Progenitor cell of endocrine pancreas (in vitro differentiated cells): ENCODE results near the gene FLCN. TPM values are rescaled to one million over a fixed set of nuclear protein-coding genes. Genes with fewer than 3 reads are reported as not detected.
"Not testable (repeated sequence)": the region's sequence is repeated elsewhere in the genome, so short reads cannot be mapped to it uniquely, and the experiment has no call there.

Experiments
- DNase-seq: peaks from one replicate; pipeline ENCODE4 v3.0.0; 2021; ENCODE audit warnings: low spot score; ENCODE audit not compliant: unreplicated experiment
- H3K27ac Mint-ChIP-seq: 2 replicates; pipeline ENCODE4 v1.8.0; 2021; ENCODE audit warnings: mild to moderate bottlenecking, moderate library complexity, mixed read lengths
- H3K27me3 Mint-ChIP-seq: 2 replicates; pipeline ENCODE4 v1.8.0; 2021; ENCODE audit warnings: mixed read lengths
- H3K36me3 Mint-ChIP-seq: 2 replicates; pipeline ENCODE4 v1.8.0; 2022; ENCODE audit warnings: mixed read lengths; ENCODE audit not compliant: insufficient read depth
- H3K4me1 Mint-ChIP-seq: 2 replicates; pipeline ENCODE4 v1.8.0; 2021; ENCODE audit warnings: low read depth, mixed read lengths
- H3K4me3 Mint-ChIP-seq: 2 replicates; pipeline ENCODE4 v1.8.0; 2021; ENCODE audit warnings: low read depth, mild to moderate bottlenecking, moderate library complexity, mixed read lengths
- H3K9me3 Mint-ChIP-seq: 2 replicates; pipeline ENCODE4 v1.8.0; 2021; ENCODE audit warnings: low read depth, mixed read lengths
- long read RNA-seq: library from polyadenylated mRNA; unstranded; transcript quantifications from one replicate; pipeline ENCODE4 v2.0.0, GENCODE V29; 2020
- total RNA-seq: library from RNA; stranded (reverse); gene quantifications from 2 replicates; pipeline ENCODE4 v1.2.1, GENCODE V29; 2021
- TF ChIP-seq, protein P1 (sequence below): fragments of 200-600 bp; sonication (generic); IDR thresholded peaks from one replicate; pipeline ENCODE4 v1.5.0; 2021; ENCODE audit warnings: antibody characterized with exemption, mild to moderate bottlenecking; ENCODE audit not compliant: unreplicated experiment

Gene FLCN
- total RNA-seq = 58.4 and 58.7 TPM in 2 replicates
- long read RNA-seq, transcript FLCN-201 (14 exons, 3,638 nt) = major isoform, 7 of 15 reads
- long read RNA-seq, partial matches to known transcripts = 1 of 15 reads
- long read RNA-seq, other reads (novel, unspliced or antisense) = 3 of 15 reads

DNA sequence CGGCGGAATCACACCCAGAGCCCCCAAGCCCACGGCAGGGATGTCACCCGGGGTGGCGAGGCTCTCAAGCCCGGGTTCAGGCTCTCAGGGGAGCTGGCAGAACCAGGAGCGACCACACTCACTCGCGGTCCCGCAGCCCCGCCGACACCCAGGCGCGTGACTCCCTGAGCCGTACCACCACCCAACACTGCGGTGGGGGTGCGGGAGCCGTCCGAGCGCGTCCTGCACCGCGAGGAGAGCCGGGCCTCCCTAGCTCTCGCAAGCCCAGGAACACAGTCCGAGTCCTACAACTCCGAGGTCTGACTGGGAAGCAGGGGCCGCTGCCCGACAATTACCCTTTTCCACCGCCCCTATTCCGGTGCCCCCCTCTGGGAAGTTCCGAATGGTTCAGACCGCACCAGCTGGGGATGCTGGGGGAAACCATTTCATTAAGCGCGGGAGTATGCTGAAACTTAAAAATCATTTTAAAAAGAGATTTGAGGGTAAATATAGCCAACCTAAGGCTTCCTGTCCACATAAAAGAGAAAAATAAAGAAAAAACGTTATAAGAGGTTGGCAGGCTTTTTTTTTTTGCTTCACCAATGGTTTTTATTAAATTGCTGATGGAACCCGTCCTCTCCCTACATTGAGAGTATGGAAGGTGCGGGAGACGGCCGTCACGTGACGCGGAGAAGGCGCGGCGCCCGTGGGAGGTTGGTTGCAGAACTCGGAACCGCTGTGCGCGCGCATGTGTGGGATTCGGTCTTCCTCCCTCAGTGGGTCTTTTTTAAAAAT is at the start of gene FLCN:
FLCN (minus strand) TSS at position 143 of the 774 bp plus-strand sequence. CDS start 9,031 bp downstream, outside the sequence.
- TF ChIP-seq, protein P1, sequence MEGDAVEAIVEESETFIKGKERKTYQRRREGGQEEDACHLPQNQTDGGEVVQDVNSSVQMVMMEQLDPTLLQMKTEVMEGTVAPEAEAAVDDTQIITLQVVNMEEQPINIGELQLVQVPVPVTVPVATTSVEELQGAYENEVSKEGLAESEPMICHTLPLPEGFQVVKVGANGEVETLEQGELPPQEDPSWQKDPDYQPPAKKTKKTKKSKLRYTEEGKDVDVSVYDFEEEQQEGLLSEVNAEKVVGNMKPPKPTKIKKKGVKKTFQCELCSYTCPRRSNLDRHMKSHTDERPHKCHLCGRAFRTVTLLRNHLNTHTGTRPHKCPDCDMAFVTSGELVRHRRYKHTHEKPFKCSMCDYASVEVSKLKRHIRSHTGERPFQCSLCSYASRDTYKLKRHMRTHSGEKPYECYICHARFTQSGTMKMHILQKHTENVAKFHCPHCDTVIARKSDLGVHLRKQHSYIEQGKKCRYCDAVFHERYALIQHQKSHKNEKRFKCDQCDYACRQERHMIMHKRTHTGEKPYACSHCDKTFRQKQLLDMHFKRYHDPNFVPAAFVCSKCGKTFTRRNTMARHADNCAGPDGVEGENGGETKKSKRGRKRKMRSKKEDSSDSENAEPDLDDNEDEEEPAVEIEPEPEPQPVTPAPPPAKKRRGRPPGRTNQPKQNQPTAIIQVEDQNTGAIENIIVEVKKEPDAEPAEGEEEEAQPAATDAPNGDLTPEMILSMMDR = no peak
- Mint-ChIP-seq H3K27me3 (no peaks in the 10 kb centered on the region), H3K27ac (peak within 1 kb of the TSS; percentile 100), H3K4me3 (peak within 1 kb of the TSS; percentile 96), H3K36me3 (peaks cover 3% of the 10 kb centered on the region), H3K4me1 (peaks cover 18% of the 10 kb centered on the region), H3K9me3 (no peaks in the 10 kb centered on the region)
- peak; percentile 59 for DNase-seq

DNA sequence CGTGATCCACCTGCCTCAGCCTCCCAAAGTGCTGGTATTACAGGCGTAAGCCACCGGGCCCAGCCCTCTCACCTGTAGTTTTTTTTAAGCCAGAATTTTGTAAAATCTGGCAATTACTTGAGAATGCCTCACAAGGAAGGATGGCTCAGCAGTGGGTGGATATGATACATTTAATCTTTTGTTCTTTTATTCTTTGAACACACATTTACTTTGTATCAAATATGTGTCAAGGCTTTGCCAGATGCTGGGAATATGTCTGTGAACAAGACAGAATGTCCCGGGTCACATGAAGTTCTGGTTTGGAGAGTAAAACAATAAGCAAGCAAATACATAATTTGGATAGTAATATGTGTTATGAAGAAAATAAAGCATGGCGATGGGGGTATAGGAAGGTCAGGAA is 49.0 kb upstream of the FLCN start:
- Mint-ChIP-seq H3K4me3 (no peak overlapping the region), H3K27me3 (peaks cover 3% of the 10 kb centered on the region), H3K9me3 (no peaks in the 10 kb centered on the region), H3K27ac (no peak overlapping the region), H3K36me3 (no peaks in the 10 kb centered on the region), H3K4me1 (peaks cover 7% of the 10 kb centered on the region)
- no peak for DNase-seq
- TF ChIP-seq, protein P1 = no peak

GRCh38 chr17:17280613-17281549 is 43.9 kb upstream of the FLCN start, which contains the start of gene COPS3:
Gene COPS3 (minus strand): TSS chr17:17281246. CDS start chr17:17281186, 60 bp downstream.
- no peaks in the 10 kb centered on the region for H3K9me3 Mint-ChIP-seq
- H3K36me3 Mint-ChIP-seq = no peaks in the 10 kb centered on the region
- TF ChIP-seq, protein P1 = no peak
- H3K27ac Mint-ChIP-seq = peak within 1 kb of the TSS; percentile 95
- peak within 1 kb of the TSS; percentile 81 for H3K4me3 Mint-ChIP-seq
- peaks cover 20% of the 10 kb centered on the region for H3K4me1 Mint-ChIP-seq
- H3K27me3 Mint-ChIP-seq = peaks cover 3% of the 10 kb centered on the region
- DNase-seq = peak; percentile 86

- TF ChIP-seq, protein P1 = no peak
- DNase-seq = no peak
- Mint-ChIP-seq H3K27me3 (peaks cover 3% of the 10 kb centered on the region), H3K9me3 (no peaks in the 10 kb centered on the region), H3K27ac (peak overlapping the region; percentile 29), H3K4me1 (peaks cover 20% of the 10 kb centered on the region), H3K36me3 (peaks cover 3% of the 10 kb centered on the region), H3K4me3 (peak overlapping the region; percentile 81)
Observed at GRCh38 chr17:17279316-17279715, 42.3 kb upstream of the FLCN start.

DNA sequence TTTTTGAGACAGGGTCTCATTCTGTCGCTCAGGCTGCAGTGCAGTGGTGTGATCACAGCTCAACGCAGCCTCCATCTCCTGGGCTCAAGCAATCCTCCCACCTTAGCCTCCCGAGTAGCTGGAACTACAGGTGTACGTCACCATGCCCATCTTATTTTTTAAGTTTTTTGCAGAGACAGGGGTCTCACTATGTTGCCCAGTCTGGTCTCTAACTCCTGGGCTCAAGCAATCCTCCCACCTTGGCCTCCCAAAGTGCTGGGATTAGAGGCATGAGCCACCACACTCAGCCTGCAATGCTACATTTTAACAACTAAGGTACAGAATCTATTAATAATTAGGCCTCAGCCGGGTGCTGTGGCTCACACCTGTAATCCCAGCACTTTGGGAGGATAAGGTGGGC is 40.5 kb upstream of the FLCN start:
- peaks cover 20% of the 10 kb centered on the region for H3K4me1 Mint-ChIP-seq
- not testable (repeated sequence) for H3K27me3 Mint-ChIP-seq, H3K27ac Mint-ChIP-seq, H3K9me3 Mint-ChIP-seq, H3K4me3 Mint-ChIP-seq, H3K36me3 Mint-ChIP-seq, DNase-seq
